Stimulated activated CD4-positive, alpha-beta T cell treated with anti-CD3 and anti-CD28 coated beads, Interleukin-4, amount 100 ng/mL, for 24 hours (primary cell): Measurements from ENCODE around the gene LRRC71.
A peak's percentile ranks its signal among the peaks of the same experiment; 100 is the strongest.

Experiments
- DNase-seq: peaks from one replicate; pipeline ENCODE4 v3.0.0-alpha.2; 2020

LRRC71 gene

DNA sequence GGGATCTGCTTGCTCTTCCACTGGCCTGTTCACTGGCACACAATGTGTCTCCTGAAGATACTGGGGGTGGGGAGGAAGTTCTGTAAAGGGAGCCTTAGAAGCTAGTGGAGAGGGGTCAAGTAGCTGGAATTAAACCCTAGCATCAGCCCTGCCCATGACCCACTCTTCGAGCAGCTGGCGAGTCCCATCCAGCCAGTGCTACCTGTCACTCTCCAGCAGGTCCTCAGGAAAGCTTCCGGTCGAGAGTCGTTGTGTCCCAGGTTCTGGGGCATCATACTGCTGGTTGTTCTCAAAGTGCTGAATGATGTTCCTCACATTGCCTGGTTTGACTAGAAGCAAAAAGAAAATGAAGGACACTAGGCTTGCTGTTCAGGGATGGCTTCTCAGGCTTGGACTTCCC, 30.9 kb downstream of the LRRC71 start:
- no peak for DNase-seq

DNA sequence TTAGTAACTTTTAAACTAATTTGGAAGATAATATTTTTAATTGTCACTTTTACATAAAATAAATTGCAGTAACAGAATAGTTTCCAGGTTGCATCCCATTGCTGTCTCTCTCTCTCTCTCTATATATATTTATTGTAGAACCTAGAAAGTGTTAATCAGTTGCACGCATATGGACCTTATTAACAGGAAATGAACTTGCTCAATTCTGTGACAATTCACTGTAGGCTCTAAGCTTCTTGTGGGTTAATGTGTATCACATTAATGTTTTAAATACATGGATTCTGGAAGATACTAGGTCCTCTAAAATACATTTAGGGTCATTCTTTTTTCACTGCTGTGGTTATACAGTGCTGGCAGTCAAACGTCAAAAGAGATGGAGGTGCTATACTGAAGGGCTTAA, 33.1 kb downstream of the LRRC71 start:
- DNase-seq: no peak

DNA sequence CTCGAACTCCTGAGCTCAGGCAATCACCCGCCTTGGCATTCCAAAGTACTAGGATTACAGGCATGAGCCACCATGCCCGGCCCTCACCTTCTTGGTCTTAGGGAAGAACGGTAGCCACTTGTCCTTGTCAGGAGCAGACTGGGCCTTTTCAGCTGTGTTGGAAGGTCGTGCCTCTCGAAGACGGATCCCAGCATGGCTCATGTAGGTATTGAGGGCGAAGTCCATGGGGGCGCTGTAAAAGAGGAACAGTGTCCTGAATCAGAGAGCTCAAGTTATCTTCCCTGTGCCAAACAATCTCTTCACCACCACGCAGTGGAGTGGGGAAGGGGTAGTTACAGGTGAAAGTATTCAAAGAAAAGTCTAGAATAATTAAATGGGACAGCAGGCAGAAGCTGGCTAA, 35.9 kb downstream of the LRRC71 start:
- no peak for DNase-seq

DNA sequence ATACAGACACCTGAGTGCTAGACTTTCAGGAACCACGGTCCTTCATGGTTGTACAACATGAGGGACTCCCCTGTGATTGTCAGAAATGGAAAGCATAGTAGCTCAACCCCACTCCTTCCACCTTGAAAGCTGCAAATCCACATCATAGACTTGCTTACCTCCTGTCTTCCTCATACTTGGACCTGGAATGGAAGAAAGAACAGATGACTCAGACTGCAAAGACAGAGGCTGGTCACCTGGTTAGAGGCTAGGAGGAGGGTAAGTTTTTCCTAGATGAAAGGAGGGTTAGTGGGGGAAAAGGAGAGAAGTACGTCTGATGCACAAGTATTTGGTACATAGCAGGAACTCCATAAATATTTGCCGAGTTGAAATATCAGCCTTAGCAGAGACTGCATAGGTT, 37.2 kb downstream of the LRRC71 start:
- DNase-seq: no peak

DNA sequence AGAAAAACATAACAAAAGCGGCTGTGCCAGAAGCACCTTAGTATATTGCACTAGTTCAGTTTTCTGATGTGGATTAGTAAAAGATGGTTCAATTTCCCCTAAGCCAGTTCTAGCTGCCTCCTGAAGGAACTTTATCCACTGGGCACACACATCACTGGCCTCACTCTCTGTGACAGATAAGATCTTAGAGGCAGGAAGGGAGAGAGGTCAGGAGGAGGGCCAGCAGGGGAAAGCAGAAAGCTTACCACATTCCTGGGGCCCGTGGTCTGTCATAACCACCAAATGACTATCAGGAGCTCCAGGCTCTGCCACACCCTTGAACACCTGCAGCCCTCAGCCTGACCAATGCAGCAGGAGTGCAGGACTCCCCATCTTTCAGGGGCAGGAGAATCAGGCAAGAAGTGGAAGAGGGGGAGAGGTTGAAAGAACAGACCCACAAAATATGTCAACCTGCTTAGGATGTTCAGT, 37.8 kb downstream of the LRRC71 start:
- no peak for DNase-seq

DNA sequence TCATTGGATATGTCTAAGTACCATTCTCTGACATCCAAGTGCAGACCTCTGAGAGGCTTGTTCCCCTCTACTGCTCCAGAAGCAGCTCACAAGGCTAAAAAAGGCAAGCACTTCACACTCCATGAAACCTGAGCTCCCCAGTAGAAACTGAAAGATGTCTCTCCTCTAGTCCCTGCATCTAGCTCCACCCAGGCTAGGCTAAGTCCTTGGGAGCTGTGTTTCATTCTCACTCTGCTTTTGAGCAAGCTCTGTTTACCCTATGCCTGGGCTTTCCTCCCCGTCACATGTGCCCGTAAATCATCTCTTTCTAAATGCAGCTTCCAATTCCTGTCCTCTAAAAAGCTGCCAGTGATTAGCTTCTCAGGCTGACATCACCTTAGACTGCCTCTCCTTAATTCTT, 39.0 kb downstream of the LRRC71 start:
- DNase-seq: no peak

DNA sequence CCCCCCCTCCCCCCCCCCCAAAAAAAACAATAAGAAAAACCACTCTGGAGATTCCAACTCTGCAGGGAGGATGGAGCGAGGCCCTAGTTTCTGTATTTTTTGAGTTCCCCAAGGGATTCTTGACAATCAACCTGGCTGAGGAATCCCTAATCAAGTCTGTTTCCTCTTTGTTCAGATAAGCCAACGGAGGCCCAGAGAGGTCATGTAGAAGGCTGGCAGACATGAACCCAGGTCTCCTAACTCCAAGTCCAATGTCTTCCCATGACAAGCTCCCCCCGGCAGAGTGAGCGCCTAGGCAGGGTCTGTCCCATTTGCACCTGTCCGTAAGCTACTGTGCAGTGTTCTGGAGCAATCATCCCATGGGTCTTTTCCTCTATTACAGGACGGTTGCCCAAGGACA, 39.5 kb downstream of the LRRC71 start:
- DNase-seq: no peak

DNA sequence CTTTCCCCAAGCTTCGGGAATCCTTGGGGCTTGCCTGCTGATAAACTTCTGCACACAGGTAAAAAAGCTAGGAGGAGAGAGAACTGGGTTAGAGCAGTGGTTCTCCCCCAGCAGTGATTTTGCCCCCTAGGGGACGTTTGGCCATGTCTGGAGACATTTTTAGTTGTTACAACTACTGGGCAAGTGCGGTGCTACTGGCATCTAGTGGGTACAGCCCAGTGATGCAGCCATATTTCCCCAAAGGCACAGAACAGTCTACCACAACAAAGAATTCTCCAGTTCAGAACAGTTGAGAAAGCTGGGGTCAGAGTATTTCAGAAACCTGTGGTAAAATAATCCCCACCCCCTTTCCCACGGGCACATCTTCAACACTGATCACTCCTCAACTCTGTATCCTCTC, 41.3 kb downstream of the LRRC71 start:
- DNase-seq: peak; percentile 11

DNA sequence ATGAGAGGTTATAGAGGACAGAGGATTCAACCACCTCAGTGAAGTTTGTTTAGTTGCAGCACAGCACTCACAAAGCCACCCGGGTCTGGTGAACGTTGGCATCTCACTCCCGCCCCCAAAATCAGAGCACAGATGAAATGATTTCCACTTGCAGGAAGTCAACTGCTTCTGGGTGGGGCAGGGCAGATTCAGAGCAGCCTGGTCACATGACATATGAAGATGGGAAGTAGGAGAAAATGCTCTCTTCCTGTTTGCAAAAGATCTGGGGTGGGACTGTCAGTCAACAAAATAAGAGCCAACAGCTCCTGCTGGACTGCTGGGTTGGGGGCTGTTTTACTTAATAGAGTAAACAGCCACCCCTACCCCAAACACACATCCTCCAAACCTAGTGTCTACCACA, 43.2 kb downstream of the LRRC71 start:
- DNase-seq: peak; percentile 32

DNA sequence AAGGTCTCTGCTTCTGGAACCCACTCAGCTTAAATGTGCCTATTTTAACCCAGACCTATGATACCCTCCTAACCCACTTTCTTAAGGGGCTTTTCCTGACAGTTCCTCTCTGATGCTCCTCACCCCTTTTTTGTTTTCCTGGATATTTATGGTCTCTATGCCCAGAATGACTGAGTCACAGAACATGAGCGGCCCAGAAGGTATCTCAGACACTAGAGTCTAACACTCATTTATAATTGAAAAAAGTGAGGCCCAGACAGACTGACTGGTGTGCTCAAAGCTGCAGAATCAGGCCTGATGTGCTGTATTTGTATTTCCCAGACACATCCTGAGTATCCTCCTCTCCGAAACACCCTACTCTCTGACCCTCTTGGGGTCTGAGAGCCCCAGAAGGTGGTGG, 44.0 kb downstream of the LRRC71 start:
- DNase-seq: no peak

DNA sequence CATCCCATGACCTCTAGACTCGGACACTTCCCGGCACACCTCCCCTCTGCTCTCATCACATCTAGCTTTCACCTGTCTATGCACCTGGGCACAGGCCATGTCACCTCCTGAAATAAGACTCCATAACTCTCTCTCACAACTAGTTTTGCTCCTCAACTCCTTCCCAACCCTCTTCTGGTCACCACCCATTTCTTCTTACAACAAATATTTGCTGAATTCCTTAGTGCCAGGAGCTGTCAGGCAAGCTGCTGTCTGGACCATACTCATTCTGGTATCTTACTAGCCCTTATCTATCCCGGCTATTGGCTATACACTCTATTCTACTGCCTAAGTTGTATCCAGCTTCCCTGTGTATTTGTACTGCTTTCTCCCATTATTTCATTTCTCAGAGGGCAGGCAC, 49.1 kb downstream of the LRRC71 start:
- DNase-seq: no peak

DNA sequence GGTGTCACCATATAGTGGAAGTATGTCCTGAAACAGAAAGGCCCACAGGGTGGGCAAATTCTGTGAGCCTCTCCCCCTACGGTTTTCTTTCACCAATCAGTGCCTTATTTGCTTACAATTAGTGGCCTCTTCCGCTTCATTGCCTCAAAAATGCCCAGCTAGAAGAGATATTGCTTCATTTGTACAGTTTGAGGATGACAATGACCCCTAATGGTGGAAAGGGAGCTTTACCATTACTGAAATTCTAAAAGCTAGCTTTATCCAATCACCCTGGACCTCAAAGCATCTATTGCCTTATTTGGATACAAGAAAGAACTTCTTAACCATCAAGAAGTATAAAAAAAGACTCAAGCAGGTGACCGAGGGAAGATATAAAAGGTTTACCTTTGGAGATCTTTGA, 49.6 kb downstream of the LRRC71 start:
- no peak for DNase-seq

DNA sequence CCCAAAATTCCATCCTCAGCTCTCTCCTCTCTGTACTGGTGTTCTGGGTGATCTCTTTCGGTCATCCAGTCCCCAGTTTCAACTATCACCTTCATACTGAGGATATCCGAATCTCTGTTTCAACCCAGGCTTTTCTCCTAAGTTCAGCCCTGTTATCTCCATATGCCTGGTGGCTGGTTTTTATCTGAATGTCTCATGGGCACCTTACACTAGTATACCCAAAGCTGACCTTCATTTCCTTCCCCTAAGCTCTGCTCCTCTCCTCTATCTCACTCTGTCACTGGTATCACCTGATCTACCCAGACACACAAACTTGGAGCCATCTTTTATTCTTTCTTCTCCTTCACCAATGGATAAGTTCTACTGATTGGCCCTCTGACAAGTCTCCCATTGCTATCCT, 53.0 kb downstream of the LRRC71 start:
- no peak for DNase-seq

DNA sequence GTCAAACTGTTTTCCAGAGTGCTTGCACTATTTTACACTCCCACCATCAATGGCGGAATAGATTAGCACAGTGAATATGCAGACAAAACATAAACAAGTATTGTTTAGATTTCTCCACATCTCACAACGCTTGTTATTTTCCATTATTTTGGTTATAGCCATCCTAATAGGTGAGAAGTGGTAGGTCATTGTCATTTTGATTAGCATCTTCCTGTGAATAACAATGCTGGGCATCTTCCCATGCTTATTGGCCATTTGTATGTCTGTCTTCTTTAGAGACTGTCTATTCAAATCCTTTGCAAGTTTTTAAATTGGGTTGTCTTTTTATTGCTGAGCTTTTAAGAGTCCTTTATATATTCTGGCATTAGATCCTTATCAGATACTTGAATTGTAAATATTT, 54.7 kb downstream of the LRRC71 start:
- no peak for DNase-seq

DNA sequence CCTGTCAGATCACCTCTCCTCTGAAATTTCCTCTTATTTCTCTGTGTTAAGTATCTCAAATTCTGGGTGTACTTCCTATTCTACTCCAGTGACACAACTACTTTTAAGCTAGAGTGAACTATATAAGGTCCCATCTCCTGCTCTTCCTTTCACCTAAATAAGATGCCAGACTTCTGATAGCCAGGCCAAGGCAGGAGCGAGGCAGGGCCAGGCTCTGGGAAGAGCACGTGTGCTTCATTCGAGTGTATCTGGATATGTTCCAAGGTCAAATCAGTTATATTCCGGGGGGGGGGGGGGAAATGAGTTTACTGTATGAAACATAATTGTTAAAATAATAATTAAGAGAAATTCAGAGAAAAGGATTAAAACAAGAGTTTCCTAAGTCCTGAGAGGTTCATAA, 60.1 kb downstream of the LRRC71 start:
- DNase-seq: no peak
